Nephron progenitor cell (in vitro differentiated cells): ENCODE results near the gene TMEM229A.

ENCODE experiments used
- DNase-seq: peaks from one replicate; pipeline ENCODE4 v3.0.0; 2021
- H3K27ac Mint-ChIP-seq: 2 replicates; pipeline ENCODE4 v1.8.0; 2021; ENCODE audit warnings: mild to moderate bottlenecking, moderate library complexity, mixed read lengths
- H3K27me3 Mint-ChIP-seq: 2 replicates; pipeline ENCODE4 v1.8.0; 2021; ENCODE audit warnings: mild to moderate bottlenecking, low read depth, mixed read lengths; ENCODE audit not compliant: poor library complexity
- H3K36me3 Mint-ChIP-seq: 2 replicates; pipeline ENCODE4 v1.8.0; 2021; ENCODE audit warnings: low read depth, mixed read lengths
- H3K4me1 Mint-ChIP-seq: 2 replicates; pipeline ENCODE4 v1.8.0; 2021; ENCODE audit warnings: mixed read lengths
- H3K4me3 Mint-ChIP-seq: 2 replicates; pipeline ENCODE4 v1.8.0; 2021; ENCODE audit warnings: mild to moderate bottlenecking, moderate library complexity, mixed read lengths
- H3K9me3 Mint-ChIP-seq: 2 replicates; pipeline ENCODE4 v1.8.0; 2021; ENCODE audit warnings: mild to moderate bottlenecking, moderate library complexity, mixed read lengths
- CTCF ChIP-seq: fragments of 200-600 bp; sonication (generic); IDR thresholded peaks from 2 replicates; pipeline ENCODE4 v1.5.0; 2021; ENCODE audit warnings: antibody characterized with exemption

The TMEM229A gene

DNA sequence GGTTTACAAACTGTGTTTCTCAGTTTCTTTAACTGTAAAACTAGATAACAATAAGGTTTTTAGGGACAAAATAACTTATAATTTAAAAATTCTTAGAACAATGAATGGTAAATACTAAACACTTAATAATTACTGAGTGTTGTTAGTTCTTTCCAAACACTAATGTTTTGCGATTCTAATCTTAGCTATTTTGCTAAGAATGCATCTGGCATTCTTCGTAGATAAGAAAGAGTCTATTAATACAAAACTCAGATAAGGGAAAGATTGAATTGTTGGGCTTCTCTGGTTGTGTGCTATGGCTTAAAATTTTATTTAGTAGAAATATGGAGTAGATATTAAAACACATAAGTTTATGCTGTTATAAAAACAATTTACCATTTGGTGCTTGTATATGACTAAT lies 45.4 kb downstream of the TMEM229A start:
- Mint-ChIP-seq H3K27ac (no peak overlapping the region), H3K36me3 (no peaks in the 10 kb centered on the region), H3K4me1 (no peaks in the 10 kb centered on the region), H3K4me3 (no peak overlapping the region), H3K9me3 (peaks cover 9% of the 10 kb centered on the region), H3K27me3 (no peaks in the 10 kb centered on the region)
- no peak for TF ChIP-seq CTCF
- DNase-seq, result no peak
